OCI-LY7 (cell line): ENCODE data around the gene CCAR1. TPM values are rescaled to one million over a fixed set of nuclear protein-coding genes. Genes with fewer than 3 reads are reported as not detected.

ENCODE experiments used
- microRNA-seq: library from miRNA; unstranded; fragments of <30 nt; microRNA quantifications from one replicate; pipeline ENCODE4 v1.2.0, GENCODE V29; 2022; ENCODE audit warnings: borderline replicate concordance
- small RNA-seq: library from RNA; depleted of rRNA; stranded (forward); fragments of <200 nt; gene quantifications from one replicate; pipeline ENCODE3, GENCODE V24; 2014
- total RNA-seq, 2 experiments: library from RNA; depleted of rRNA in 1 of 2; stranded (reverse); fragments of >200 nt in 1 of 2; shearing (Covaris generic) in 1 of 2; gene quantifications; 2 replicates each; pipeline ENCODE4 v1.2.3, GENCODE V29; 2014 to 2022

CCAR1 gene
- total RNA-seq, 2 experiments from 2014 or later: 66.3 to 126 TPM

Small RNAs within 50 kb of the gene (microRNA-seq; reads per million reads assigned to microRNA genes)
- gene MIR1254-1: not detected

Small RNAs within 50 kb of the gene (small RNA-seq; reads per million reads assigned to genes)
- not detected for gene MIR1254-1
- not detected for gene RF00019

Other genes with a start within 250 kb of the CCAR1 start
- gene DNA2, start 249.3 kb upstream of the CCAR1 start, total RNA-seq (2014; rRNA removed; shearing (Covaris generic)): 35.9 and 42.1 TPM in 2 replicates
- gene DNA2, start 249.3 kb upstream of the CCAR1 start, total RNA-seq (2022): 51.2 and 60.7 TPM in 2 replicates
- gene SLC25A16, start 193.7 kb upstream of the CCAR1 start, total RNA-seq (2014; rRNA removed; shearing (Covaris generic)): 7.1 and 15.4 TPM in 2 replicates
- 20.9 and 25.7 TPM in 2 replicates for gene SLC25A16, start 193.7 kb upstream of the CCAR1 start, total RNA-seq (2022)
- gene TET1, start 160.9 kb upstream of the CCAR1 start, total RNA-seq (2014; rRNA removed; shearing (Covaris generic)): 3.0 and 3.3 TPM in 2 replicates
- 3.4 and 3.8 TPM in 2 replicates for gene TET1, start 160.9 kb upstream of the CCAR1 start, total RNA-seq (2022)
- 2.8 and 3.6 TPM in 2 replicates for gene STOX1, start 106.3 kb downstream of the CCAR1 start, total RNA-seq (2014; rRNA removed; shearing (Covaris generic))
- 2.5 and 2.6 TPM in 2 replicates for gene STOX1, start 106.3 kb downstream of the CCAR1 start, total RNA-seq (2022)
- gene DDX50, start 180.1 kb downstream of the CCAR1 start, total RNA-seq (2014; rRNA removed; shearing (Covaris generic)): 29.0 and 31.1 TPM in 2 replicates
- 49.1 and 51.3 TPM in 2 replicates for gene DDX50, start 180.1 kb downstream of the CCAR1 start, total RNA-seq (2022)
- 107 and 133 TPM in 2 replicates for gene DDX21, start 234.9 kb downstream of the CCAR1 start, total RNA-seq (2014; rRNA removed; shearing (Covaris generic))
- gene DDX21, start 234.9 kb downstream of the CCAR1 start, total RNA-seq (2022): 135 and 159 TPM in 2 replicates